22Rv1 (cell line): ENCODE data around the gene CLEC16A.

Experiments used
- H3K27ac ChIP-seq: fragments of 450-650 bp; 2 replicates; pipeline ENCODE4 v1.5.1; 2017
- CTCF ChIP-seq: fragments of 450-650 bp; IDR thresholded peaks from 2 replicates; pipeline ENCODE4 v1.5.1; 2017; ENCODE audit warnings: mild to moderate bottlenecking
- ZFX ChIP-seq: fragments of 450-650 bp; IDR thresholded peaks from 2 replicates; pipeline ENCODE4 v1.6.1; 2017; ENCODE audit warnings: antibody characterized with exemption, borderline replicate concordance

CLEC16A gene

DNA sequence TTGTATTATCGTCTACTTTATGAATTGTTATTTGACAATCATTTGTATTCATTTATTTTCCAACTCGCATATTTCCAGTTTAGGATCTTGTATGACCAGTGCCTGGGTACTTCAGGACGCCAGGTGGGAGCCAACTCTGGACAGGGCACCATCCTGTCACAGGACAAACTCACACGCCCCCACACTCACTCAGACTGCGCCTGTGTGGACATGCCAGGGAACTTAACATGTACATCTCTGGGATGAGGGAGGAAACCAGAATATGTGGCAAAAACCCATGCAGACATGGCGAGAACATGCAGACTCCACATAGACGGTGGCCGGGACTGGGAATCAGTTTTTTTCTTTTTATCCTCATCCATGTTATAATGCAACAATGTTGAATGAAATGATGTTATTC lies 68.5 kb downstream of the CLEC16A start:
- H3K27ac ChIP-seq: no peak overlapping the region
- no peak for TF ChIP-seq CTCF
- TF ChIP-seq ZFX: no peak

- TF ChIP-seq CTCF (no peak), ZFX (no peak)
- no peak overlapping the region for H3K27ac ChIP-seq
Observed at GRCh38 chr16:11014136-11014535, 69.8 kb downstream of the CLEC16A start.

DNA sequence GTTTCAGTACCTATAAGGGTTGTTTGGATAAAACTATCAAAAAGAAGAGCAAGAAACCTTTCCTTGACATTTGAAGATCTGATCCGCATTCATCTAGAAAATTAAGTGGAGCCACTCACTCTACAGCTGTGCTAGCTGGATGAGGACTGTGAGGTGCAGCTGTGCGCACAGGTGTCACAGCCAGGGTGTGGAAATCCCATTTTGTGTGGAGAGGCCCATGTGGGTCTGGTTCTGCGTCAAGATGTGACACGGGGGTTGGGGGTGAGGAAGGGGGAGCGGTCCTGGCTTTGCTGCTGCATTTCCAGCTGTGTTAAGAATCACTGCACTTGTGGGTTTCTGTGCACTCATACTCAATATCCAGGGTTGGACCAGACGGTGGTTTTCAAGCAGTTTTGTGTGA lies 70.7 kb downstream of the CLEC16A start:
- TF ChIP-seq CTCF: no peak
- no peak for TF ChIP-seq ZFX

DNA sequence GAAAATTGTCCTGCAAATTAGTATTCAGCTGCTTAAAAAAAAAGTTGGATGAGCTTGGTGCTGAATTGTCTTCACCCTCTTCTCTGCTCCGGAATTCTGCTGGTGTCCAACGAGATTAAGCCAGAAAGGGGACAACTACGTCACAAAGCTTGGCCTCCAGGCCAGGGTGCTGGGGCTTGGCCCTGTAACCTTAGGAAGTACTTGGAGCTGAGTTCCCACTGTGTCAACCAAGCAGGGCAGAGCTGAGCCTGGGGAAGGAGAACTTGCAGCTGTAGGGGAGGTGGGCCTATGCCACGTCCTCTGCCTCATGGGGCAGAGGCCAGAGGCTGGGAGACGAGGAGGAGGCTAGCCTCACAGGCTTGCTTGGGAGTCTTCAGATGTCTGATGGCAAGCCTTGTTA lies 71.2 kb downstream of the CLEC16A start:
- H3K27ac ChIP-seq: no peak overlapping the region
- TF ChIP-seq CTCF (no peak), ZFX (no peak)

More for the DNA sequence above, 70.7 kb downstream of the CLEC16A start:
- H3K27ac ChIP-seq: no peak overlapping the region

DNA sequence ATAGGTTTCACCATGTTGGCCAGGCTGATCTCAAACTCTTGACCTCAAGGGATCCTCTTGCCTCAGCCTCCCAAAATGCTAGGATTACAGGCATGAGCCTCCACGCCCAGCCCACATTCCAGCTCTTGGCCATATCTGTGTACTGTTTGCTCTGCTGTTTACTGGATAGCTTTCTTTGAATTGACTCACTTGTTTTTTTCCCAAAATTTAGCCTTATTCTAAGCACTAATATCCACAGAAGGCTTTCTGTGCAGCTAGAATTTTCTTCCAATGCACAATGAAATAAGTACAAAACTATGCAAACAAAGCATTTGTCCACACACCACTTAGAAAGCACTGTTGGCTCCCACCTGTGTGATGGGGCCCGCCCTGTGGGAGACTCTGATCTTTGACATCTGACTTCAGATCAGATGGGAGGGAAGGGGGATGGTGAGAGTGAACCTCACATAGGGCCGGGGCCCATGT lies 72.2 kb downstream of the CLEC16A start:
- TF ChIP-seq ZFX: no peak
- no peak for TF ChIP-seq CTCF
- no peak overlapping the region for H3K27ac ChIP-seq

DNA sequence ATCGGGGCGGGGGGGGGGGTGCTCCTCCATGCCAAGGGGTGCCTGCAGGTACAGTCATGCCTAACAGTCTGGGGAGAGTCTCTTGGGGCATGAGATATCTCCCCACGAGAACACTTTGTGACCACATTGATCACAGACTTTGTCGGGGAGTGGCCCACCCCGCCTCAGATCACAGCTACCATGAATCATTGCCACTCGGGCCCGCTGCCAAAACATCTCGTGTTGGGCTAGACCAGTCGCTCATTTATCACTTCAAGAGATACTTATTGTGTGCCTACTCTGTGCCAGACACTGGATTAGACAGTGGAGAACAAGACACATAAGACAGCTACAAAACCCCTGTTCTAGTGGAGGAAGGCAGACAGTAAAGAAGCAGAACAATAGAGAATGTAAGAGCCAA lies 72.6 kb downstream of the CLEC16A start:
- H3K27ac ChIP-seq: no peak overlapping the region
- TF ChIP-seq ZFX (no peak), CTCF (no peak)

DNA sequence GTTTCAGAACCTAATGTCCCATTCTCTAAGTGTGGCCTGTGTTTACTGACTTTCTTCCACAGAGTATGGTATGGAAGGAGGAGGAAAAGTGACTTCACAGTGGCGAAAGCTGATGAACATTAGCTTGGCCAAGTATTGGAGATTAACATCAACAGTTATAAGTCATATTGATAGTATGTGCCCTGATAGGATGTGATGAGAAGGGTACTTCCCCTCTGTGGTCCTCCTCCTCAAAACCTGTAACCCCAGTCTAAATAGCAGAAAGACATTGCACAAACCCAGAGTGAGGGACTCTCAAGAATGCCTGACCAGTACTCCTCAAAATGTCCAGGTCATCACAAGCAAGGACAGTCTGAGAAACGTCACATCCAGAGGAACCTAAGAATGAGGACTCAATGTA lies 73.1 kb downstream of the CLEC16A start:
- no peak overlapping the region for H3K27ac ChIP-seq
- no peak for TF ChIP-seq CTCF
